H1 (cell line): ENCODE results near the gene RTKN. TPM values are rescaled to one million over a fixed set of nuclear protein-coding genes. Genes with fewer than 3 reads are reported as not detected.

Source experiments
- CTCF ChIA-PET: fragments of 300-600 bp; sonication (Branson Sonifier 250); formaldehyde crosslinking; loops from one replicate; lab custom pipeline; 2021; ENCODE audit not compliant: partially characterized antibody; lab: Charles Lee
- POLR2A ChIA-PET: fragments of 300-600 bp; sonication (Branson Sonifier 250); formaldehyde crosslinking; loops from one replicate; lab custom pipeline; 2021; ENCODE audit warnings: inconsistent platforms; ENCODE audit not compliant: partially characterized antibody; lab: Charles Lee
- DNase-seq, 2 experiments: peaks; one replicate each; pipeline versions ENCODE4 v3.0.0 to v3.0.0-alpha.2; 2010 to 2022; ENCODE audit warnings: low spot score in 2 of 2, low read depth in 1 of 2, mixed read lengths in 1 of 2
- FAIRE-seq: peaks from 2 replicates; lab custom pipeline; 2011; peaks lifted over from hg19 to GRCh38; lab: Jason Lieb, UNC
- H2AFZ ChIP-seq: 2 replicates; pipeline ENCODE4 v1.8.1; 2012; ENCODE audit warnings: low read length, inconsistent platforms
- H2AK5ac ChIP-seq: 2 replicates; pipeline ENCODE4 v1.6.1; 2013; ENCODE audit warnings: low read depth, low read length
- H2BK120ac ChIP-seq: replicated peaks from 2 replicates; pipeline ENCODE3; 2013; ENCODE audit warnings: low read depth, low read length, inconsistent platforms
- H2BK12ac ChIP-seq: 2 replicates; pipeline ENCODE4 v1.6.1; 2013; ENCODE audit warnings: low read depth, low read length
- H2BK15ac ChIP-seq: 2 replicates; pipeline ENCODE4 v1.6.1; 2013; ENCODE audit warnings: low read length
- H2BK20ac ChIP-seq: 2 replicates; pipeline ENCODE4 v1.6.1; 2013; ENCODE audit warnings: low read length
- H2BK5ac ChIP-seq: 2 replicates; pipeline ENCODE4 v1.6.1; 2013; ENCODE audit warnings: low read depth, low read length
- H3K14ac ChIP-seq: 2 replicates; pipeline ENCODE4 v1.6.1; 2013; ENCODE audit warnings: inconsistent platforms; ENCODE audit not compliant: insufficient read length
- H3K18ac ChIP-seq: 2 replicates; pipeline ENCODE4 v1.6.1; 2013; ENCODE audit warnings: low read length; ENCODE audit errors: extremely low read depth
- H3K23ac ChIP-seq: 2 replicates; pipeline ENCODE4 v1.6.1; 2013; ENCODE audit warnings: inconsistent platforms; ENCODE audit not compliant: insufficient read length
- H3K23me2 ChIP-seq: 2 replicates; pipeline ENCODE4 v1.6.1; 2013; ENCODE audit warnings: low read depth, low read length
- H3K27ac ChIP-seq: 2 replicates; pipeline ENCODE4 v1.6.1; 2011; ENCODE audit warnings: low read depth, low read length, inconsistent platforms
- H3K27me3 ChIP-seq, 4 experiments: replicated peaks in 1 of 4; 1 replicate in 1 of 4; 2 replicates in 3 of 4; pipeline versions ENCODE4 v1.6.1 to v1.8.1; 2011 to 2013; ENCODE audit warnings: low read length in 3 of 4, mild to moderate bottlenecking in 3 of 4, inconsistent platforms in 2 of 4, mixed read lengths in 2 of 4, moderate library complexity in 1 of 4; ENCODE audit not compliant: control insufficient read depth in 3 of 4, insufficient read depth in 3 of 4; ENCODE audit errors: extremely low read depth in 1 of 4
- H3K36me3 ChIP-seq, 4 experiments: 2 replicates each; pipeline versions ENCODE4 v1.6.1 to v1.8.1; 2011 to 2013; ENCODE audit warnings: mild to moderate bottlenecking in 4 of 4, low read length in 3 of 4, moderate library complexity in 2 of 4, control low read depth in 1 of 4, inconsistent platforms in 1 of 4; ENCODE audit not compliant: insufficient read depth in 4 of 4, control insufficient read depth in 2 of 4
- H3K4ac ChIP-seq: replicated peaks from 2 replicates; pipeline ENCODE3; 2013; ENCODE audit warnings: low read length, low read depth, mixed read lengths, inconsistent platforms; ENCODE audit not compliant: insufficient read length
- H3K4me1 ChIP-seq, 4 experiments: replicated peaks in 1 of 4; 1 replicate in 1 of 4; 2 replicates in 3 of 4; pipeline versions ENCODE4 v1.6.1 to v1.8.1; 2011 to 2013; ENCODE audit warnings: low read length in 3 of 4, inconsistent platforms in 2 of 4, mixed read lengths in 1 of 4; ENCODE audit not compliant: insufficient read depth in 4 of 4, control insufficient read depth in 3 of 4
- H3K4me2 ChIP-seq, 2 experiments: 2 replicates each; pipeline versions ENCODE4 v1.6.1 to v1.8.1; 2011 to 2013; ENCODE audit warnings: low read depth in 2 of 2, low read length in 2 of 2, control low read depth in 1 of 2, inconsistent platforms in 1 of 2, mild to moderate bottlenecking in 1 of 2; ENCODE audit not compliant: insufficient read depth in 1 of 2
- H3K4me3 ChIP-seq, 4 experiments: fragments of 200-600, 300-600 bp in 1 of 4; sonication (generic), shearing (Covaris generic), sonication (Bioruptor Twin) in 1 of 4; 2 replicates each; pipeline versions ENCODE4 v1.5.1 to v1.8.1; 2011 to 2016; ENCODE audit warnings: low read length in 4 of 4, low read depth in 3 of 4, control low read depth in 2 of 4, inconsistent platforms in 2 of 4, mild to moderate bottlenecking in 2 of 4, mixed read lengths in 1 of 4, moderate library complexity in 1 of 4; ENCODE audit not compliant: insufficient read depth in 2 of 4; ENCODE audit errors: extremely low read depth in 1 of 4
- H3K56ac ChIP-seq: replicated peaks from 2 replicates; pipeline ENCODE3; 2013; ENCODE audit warnings: low read depth, mild to moderate bottlenecking, mixed read lengths, low read length, inconsistent platforms; ENCODE audit not compliant: insufficient read length
- H3K79me1 ChIP-seq: 2 replicates; pipeline ENCODE4 v1.6.1; 2013; ENCODE audit warnings: low read depth, low read length, control low read depth
- H3K79me2 ChIP-seq, 2 experiments: 2 replicates each; pipeline versions ENCODE4 v1.6.1 to v1.8.1; 2012 to 2013; ENCODE audit warnings: low read length in 2 of 2, mild to moderate bottlenecking in 2 of 2, inconsistent platforms in 1 of 2; ENCODE audit not compliant: insufficient read depth in 2 of 2, control insufficient read depth in 1 of 2
- H3K9ac ChIP-seq, 4 experiments: replicated peaks in 1 of 4; 1 replicate in 1 of 4; 2 replicates in 3 of 4; pipeline versions ENCODE4 v1.6.1 to v1.8.1; 2011 to 2013; ENCODE audit warnings: low read depth in 3 of 4, low read length in 3 of 4, control low read depth in 2 of 4, mild to moderate bottlenecking in 2 of 4, moderate library complexity in 2 of 4, inconsistent platforms in 1 of 4; ENCODE audit errors: extremely low read depth in 1 of 4
- H3K9me3 ChIP-seq, 2 experiments: 2 replicates each; pipeline versions ENCODE4 v1.6.1 to v1.8.1; 2012 to 2013; ENCODE audit warnings: mild to moderate bottlenecking in 2 of 2, moderate library complexity in 2 of 2, control low read depth in 1 of 2, inconsistent platforms in 1 of 2, low read depth in 1 of 2, low read length in 1 of 2, mixed read lengths in 1 of 2; ENCODE audit not compliant: insufficient read depth in 2 of 2
- H4K20me1 ChIP-seq, 2 experiments: replicated peaks in 1 of 2; 2 replicates each; pipeline versions ENCODE3 to v1.8.1; 2011 to 2013; ENCODE audit warnings: inconsistent platforms in 2 of 2, low read length in 2 of 2, mild to moderate bottlenecking in 1 of 2; ENCODE audit not compliant: insufficient read depth in 2 of 2, control insufficient read depth in 1 of 2
- H4K5ac ChIP-seq: 2 replicates; pipeline ENCODE4 v1.6.1; 2013; ENCODE audit warnings: low read length, low read depth, mixed read lengths, inconsistent platforms; ENCODE audit not compliant: insufficient read length
- H4K8ac ChIP-seq: 2 replicates; pipeline ENCODE4 v1.8.0; 2013; ENCODE audit warnings: mild to moderate bottlenecking, moderate library complexity, low read length, inconsistent platforms; ENCODE audit not compliant: insufficient read depth; ENCODE audit errors: extremely low read depth
- H4K91ac ChIP-seq: replicated peaks from 2 replicates; pipeline ENCODE3; 2013; ENCODE audit warnings: low read length, mixed read lengths, inconsistent platforms; ENCODE audit not compliant: insufficient read length
- POLR2AphosphoS5 ChIP-seq: IDR thresholded peaks from 2 replicates; pipeline ENCODE4 v1.6.1; 2011; ENCODE audit warnings: low read depth, low read length
- TAF7 ChIP-seq: optimal IDR thresholded peaks from 2 replicates; pipeline ENCODE3; 2011; ENCODE audit warnings: low read depth, mild to moderate bottlenecking, inconsistent platforms, low read length, moderate library complexity, borderline replicate concordance
- WGBS, 2 experiments: shearing (Covaris generic) in 1 of 2; methylation state at CpG; one replicate each; pipeline versions ENCODE4 v1.1.6 to v1.1.7; 2013 to 2015; ENCODE audit warnings: low lambda C conversion rate in 2 of 2, mixed read lengths in 2 of 2, inconsistent platforms in 1 of 2, low coverage in 1 of 2, missing lambda C conversion rate in 1 of 2; ENCODE audit not compliant: insufficient replicate concordance in 2 of 2, insufficient coverage in 1 of 2, insufficient read length in 1 of 2; ENCODE audit errors: extremely low coverage in 1 of 2, missing lambda C conversion rate in 1 of 2; 5-methylcytosine and 5-hydroxymethylcytosine counted together
- polyA plus RNA-seq, 7 experiments: library from polyadenylated mRNA; depleted of rRNA in 3 of 7; stranded (reverse) in 5 of 7; unstranded in 2 of 7; fragments of >200 nt in 5 of 7; fragments of 200-250 nt in 2 of 7; gene quantifications; 1 replicate in 5 of 7; 2 replicates in 1 of 7; 4 replicates in 1 of 7; pipeline versions ENCODE4 v1.2.1 to v1.2.3, GENCODE V29; 2011 to 2013; ENCODE audit warnings: missing spikeins in 2 of 7, mixed read lengths in 2 of 7
- total RNA-seq: library from RNA; stranded (reverse); fragmentation: NEBNext Ultra II Directional; extraction: Animal tissue kit (Norgen Biotek cat#: 25700); gene quantifications from 2 replicates; pipeline ENCODE4 v1.2.1, GENCODE V29; 2021

Gene RTKN
- total and polyA plus RNA-seq, 2 of the 8 experiments (the other 6 are each of a cell fraction or from before 2014, with no cell fraction given), result 40.2 to 54.1 TPM

GRCh38 chr2:74472945-74473258 lies 31.2 kb upstream of the RTKN start:
- Histone ChIP-seq H2AFZ (peak overlapping the region; percentile 88), H3K79me2 (no peaks in the 10 kb centered on the region), H4K5ac (peak overlapping the region; percentile 46), H3K14ac (no peak overlapping the region), H4K20me1 (peaks cover 0 to 1% of the 10 kb centered on the region in 2 experiments), H2AK5ac (no peak overlapping the region), H3K4ac (peak overlapping the region; percentile 80), H3K23ac (no peak overlapping the region), H2BK12ac (no peak overlapping the region), H3K36me3 (peaks cover 0 to 4% (median 2%) of the 10 kb centered on the region in 4 experiments; a peak in 6 of 8 replicates), H3K56ac (peak overlapping the region; percentile 91), H4K8ac (peak overlapping the region; percentile 94; the same call in 1 of the 2 replicates), H3K9me3 (no peaks in the 10 kb centered on the region), H2BK15ac (no peak overlapping the region), H3K79me1 (no peaks in the 10 kb centered on the region), H2BK120ac (no peak overlapping the region), H2BK5ac (no peak overlapping the region; the same call in 1 of the 2 replicates), H3K4me3 (peak overlapping the region; percentile 77 to 95 (median 87)), H2BK20ac (no peak overlapping the region), H3K27ac (peak overlapping the region; percentile 79), H3K4me2 (peak overlapping the region; percentile 97 to 98), H3K23me2 (peaks cover 11% of the 10 kb centered on the region), H3K18ac (no peak overlapping the region), H4K91ac (peak overlapping the region; percentile 45), H3K9ac (peak overlapping the region in 3 of 4 experiments; percentile 67 to 77 (median 77); a peak in 6 of 7 replicates), H3K27me3 (no peaks in the 10 kb centered on the region), H3K4me1 (peaks cover 0 to 3% (median 2%) of the 10 kb centered on the region in 4 experiments; a peak in 3 of 7 replicates)
- TF ChIP-seq POLR2AphosphoS5 (no peak), TAF7 (peak; percentile 8)
- no peak for FAIRE-seq
- ChIA-PET CTCF (interaction anchor here (0.6 to 5.7 kb wide), 15 partner anchors 9 to 115 kb away, joined by 3 to 86 read pairs (median 3); partner anchors contain the start of genes AUP1, CCDC142, DQX1 and HTRA2), POLR2A (interaction anchor here (0.9 to 5.2 kb wide), 13 partner anchors 9 to 77 kb away, joined by 3 to 89 read pairs (median 4); partner anchors contain the start of genes AUP1, CCDC142, HTRA2 and INO80B)
- WGBS, 2 experiments, result 35% methylated on average over 7 of the region's 7 CpGs; no CpG with 5 or more reads in 1 of the 2 experiments
- no peak for DNase-seq
